Smooth muscle cell (in vitro differentiated cells): Measurements from ENCODE around the gene AACS. TPM values are rescaled to one million over a fixed set of nuclear protein-coding genes. Genes with fewer than 3 reads are reported as not detected.
A peak's percentile ranks its signal among the peaks of the same experiment; 100 is the strongest.
"Not testable (repeated sequence)": the region's sequence is repeated elsewhere in the genome, so short reads cannot be mapped to it uniquely, and the experiment has no call there.

Experiments
- DNase-seq: peaks from one replicate; lab custom pipeline; 2025; ENCODE audit not compliant: unreplicated experiment; lab: John Stamatoyannopoulos, UW
- H2AFZ ChIP-seq: fragments of 200-600 bp; sonication (generic); 2 replicates; pipeline ENCODE4 v1.6.0; 2016; ENCODE audit warnings: antibody characterized with exemption, low read depth, mild to moderate bottlenecking
- H3F3A ChIP-seq: fragments of 200-600 bp; sonication (generic); 2 replicates; pipeline ENCODE4 v1.6.0; 2017; ENCODE audit warnings: antibody characterized with exemption, low read depth
- H3K27ac ChIP-seq: fragments of 200-600 bp; sonication (generic); 2 replicates; pipeline ENCODE4 v1.5.1; 2016; ENCODE audit warnings: low read depth, mild to moderate bottlenecking
- H3K27me3 ChIP-seq: fragments of 200-600 bp; sonication (generic); 2 replicates; pipeline ENCODE4 v1.6.1; 2016; ENCODE audit warnings: low read depth, mild to moderate bottlenecking
- H3K36me3 ChIP-seq: fragments of 200-600 bp; sonication (generic); 2 replicates; pipeline ENCODE4 v1.5.1; 2016; ENCODE audit warnings: low read depth
- H3K4me1 ChIP-seq: fragments of 200-600 bp; sonication (generic); 2 replicates; pipeline ENCODE4 v1.5.1; 2016; ENCODE audit warnings: low read depth
- H3K4me2 ChIP-seq: fragments of 200-600 bp; sonication (generic); 2 replicates; pipeline ENCODE4 v1.6.0; 2016; ENCODE audit warnings: mild to moderate bottlenecking
- H3K4me3 ChIP-seq: fragments of 200-600 bp; sonication (generic); 2 replicates; pipeline ENCODE4 v1.5.1; 2016; ENCODE audit warnings: mild to moderate bottlenecking
- H3K79me2 ChIP-seq: fragments of 200-600 bp; sonication (generic); 2 replicates; pipeline ENCODE4 v1.6.0; 2016; ENCODE audit warnings: low read depth, mild to moderate bottlenecking
- H3K9ac ChIP-seq: fragments of 200-600 bp; sonication (generic); 2 replicates; pipeline ENCODE4 v1.6.0; 2016; ENCODE audit warnings: low read depth
- H3K9me3 ChIP-seq: fragments of 200-600 bp; sonication (generic); replicated peaks from 2 replicates; pipeline ENCODE4 v1.5.1; 2016; ENCODE audit warnings: low read depth
- H4K20me1 ChIP-seq: fragments of 200-600 bp; sonication (generic); 2 replicates; pipeline ENCODE4 v1.6.0; 2016; ENCODE audit warnings: low read depth
- CTCF ChIP-seq: fragments of 200-600 bp; sonication (generic); IDR thresholded peaks from 2 replicates; pipeline ENCODE4 v1.5.1; 2017; ENCODE audit warnings: borderline replicate concordance, mild to moderate bottlenecking, antibody characterized with exemption; ENCODE audit not compliant: insufficient read depth, poor library complexity, severe bottlenecking
- WGBS: methylation state at CpG from one replicate; pipeline ENCODE4 v1.1.7; 2016; ENCODE audit warnings: low lambda C conversion rate; 5-methylcytosine and 5-hydroxymethylcytosine counted together
- polyA plus RNA-seq: library from polyadenylated mRNA; unstranded; fragments of >200 nt; fragmentation: Nextera tagmentation; extraction: Ambion mirVana; gene quantifications from 2 replicates; pipeline ENCODE4 v1.2.1, GENCODE V29; 2016
- total RNA-seq: library from RNA; depleted of rRNA; stranded (reverse); fragments of >200 nt; gene quantifications from 2 replicates; pipeline ENCODE4 v1.2.3, GENCODE V29; 2014

AACS gene
- total and polyA plus RNA-seq, 2 experiments from 2014 or later, result 8.0 to 15.6 TPM

- Histone ChIP-seq H3K27me3 (peaks cover 4% of the 10 kb centered on the region), H3K79me2 (peaks cover 5% of the 10 kb centered on the region), H3K4me1 (no peaks in the 10 kb centered on the region), H3K9ac (no peak overlapping the region), H3K27ac (no peak overlapping the region), H3K4me3 (no peak overlapping the region), H2AFZ (no peak overlapping the region), H4K20me1 (no peaks in the 10 kb centered on the region), H3K36me3 (no peaks in the 10 kb centered on the region), H3F3A (no peaks in the 10 kb centered on the region), H3K9me3 (no peaks in the 10 kb centered on the region), H3K4me2 (no peak overlapping the region)
- DNase-seq, result no peak
- TF ChIP-seq CTCF, result no peak
- 97% methylated on average over 3 of the region's 3 CpGs for WGBS
Observed at GRCh38 chr12:125061229-125061628, 4.0 kb upstream of the AACS start.

GRCh38 chr12:125063522-125063921 lies 1.7 kb upstream of the AACS start:
- DNase-seq, H3K4me1 ChIP-seq, H3K36me3 ChIP-seq, H3K27me3 ChIP-seq, H3K9ac ChIP-seq, H2AFZ ChIP-seq, H3K9me3 ChIP-seq, H3K4me3 ChIP-seq, H3F3A ChIP-seq, H3K4me2 ChIP-seq, H3K27ac ChIP-seq, H3K79me2 ChIP-seq: not testable (repeated sequence)
- peaks cover 23% of the 10 kb centered on the region for H4K20me1 ChIP-seq
- WGBS, result 86% methylated on average over 4 of the region's 4 CpGs

- peak overlapping the region; percentile 98 for H3K4me2 ChIP-seq
- no peaks in the 10 kb centered on the region for H3K4me1 ChIP-seq
- H3K79me2 ChIP-seq, result peaks cover 5% of the 10 kb centered on the region
- peak overlapping the region; percentile 97 for H2AFZ ChIP-seq
- no peak for DNase-seq
- no peaks in the 10 kb centered on the region for H3F3A ChIP-seq
- H3K27me3 ChIP-seq, result peaks cover 4% of the 10 kb centered on the region
- peak overlapping the region; percentile 82 for H3K9ac ChIP-seq
- peak overlapping the region; percentile 98 for H3K4me3 ChIP-seq
- 42% methylated on average over 5 of the region's 5 CpGs for WGBS
- no peaks in the 10 kb centered on the region for H3K9me3 ChIP-seq
- no peak for TF ChIP-seq CTCF
- no peak overlapping the region for H3K27ac ChIP-seq
- H3K36me3 ChIP-seq, result no peaks in the 10 kb centered on the region
- peaks cover 32% of the 10 kb centered on the region for H4K20me1 ChIP-seq
Observed at GRCh38 chr12:125064492-125064891, 743 bp upstream of the AACS start.

GRCh38 chr12:125065919-125066570 lies 810 bp downstream of the AACS start:
- peak overlapping the region; percentile 98 for H3K4me2 ChIP-seq
- peak overlapping the region; percentile 82 for H3K9ac ChIP-seq
- no peaks in the 10 kb centered on the region for H3K36me3 ChIP-seq
- H3K4me1 ChIP-seq, result no peaks in the 10 kb centered on the region
- WGBS, result 62% methylated on average over 18 of the region's 18 CpGs
- H3K4me3 ChIP-seq, result peak overlapping the region; percentile 98
- no peak overlapping the region for H3K27ac ChIP-seq
- no peaks in the 10 kb centered on the region for H3K9me3 ChIP-seq
- peaks cover 5% of the 10 kb centered on the region for H3K79me2 ChIP-seq
- no peaks in the 10 kb centered on the region for H3F3A ChIP-seq
- TF ChIP-seq CTCF, result no peak
- H2AFZ ChIP-seq, result peak overlapping the region; percentile 94
- H4K20me1 ChIP-seq, result peaks cover 46% of the 10 kb centered on the region
- peaks cover 4% of the 10 kb centered on the region for H3K27me3 ChIP-seq
- no peak for DNase-seq
